Stimulated activated CD8-positive, alpha-beta memory T cell treated with anti-CD3 and anti-CD28 coated beads, Interleukin-2, amount 100 ng/mL, for 1 hour (primary cell): ENCODE results near the gene TRAPPC3L.

Experiments used
- DNase-seq, 2 donors: peaks; one replicate each; pipeline ENCODE4 v3.0.0-alpha.2; 2020; ENCODE audit warnings: low read depth in 2 of 2

Gene TRAPPC3L

DNA sequence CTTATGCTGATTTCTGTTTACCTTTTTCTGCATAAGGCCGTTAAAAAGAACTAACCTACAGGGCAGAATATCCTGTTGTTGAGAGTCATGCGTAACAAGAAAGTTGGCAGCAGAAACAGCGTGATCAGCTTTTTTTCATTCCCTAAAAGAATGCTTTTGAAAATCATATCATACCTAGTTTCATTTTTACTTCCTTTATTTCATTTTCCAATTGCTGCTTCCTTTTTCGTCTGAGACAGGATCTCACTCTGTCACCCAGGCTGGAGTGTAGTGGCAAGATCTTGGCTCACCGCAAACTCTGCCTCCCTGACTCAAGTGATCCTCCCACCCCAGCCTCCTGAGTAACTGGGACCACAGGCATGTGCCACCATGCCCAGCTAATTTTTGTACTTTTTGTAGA lies 80.2 kb downstream of the TRAPPC3L start:
- no peak for DNase-seq

DNA sequence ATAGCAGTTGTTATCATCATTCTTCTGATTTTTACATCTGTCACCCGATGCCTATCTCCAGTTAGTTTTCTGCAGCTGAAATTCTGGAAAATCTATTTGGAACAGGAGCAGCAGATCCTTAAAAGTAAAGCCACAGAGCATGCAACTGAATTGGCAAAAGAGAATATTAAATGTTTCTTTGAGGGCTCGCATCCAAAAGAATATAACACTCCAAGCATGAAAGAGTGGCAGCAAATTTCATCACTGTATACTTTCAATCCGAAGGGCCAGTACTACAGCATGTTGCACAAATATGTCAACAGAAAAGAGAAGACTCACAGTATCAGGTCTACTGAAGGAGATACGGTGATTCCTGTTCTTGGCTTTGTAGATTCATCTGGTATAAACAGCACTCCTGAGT lies 82.2 kb downstream of the TRAPPC3L start:
- no peak for DNase-seq

GRCh38 chr6:116461932-116462885 lies 83.3 kb downstream of the TRAPPC3L start:
- peak; percentile 4 to 13 for DNase-seq

DNA sequence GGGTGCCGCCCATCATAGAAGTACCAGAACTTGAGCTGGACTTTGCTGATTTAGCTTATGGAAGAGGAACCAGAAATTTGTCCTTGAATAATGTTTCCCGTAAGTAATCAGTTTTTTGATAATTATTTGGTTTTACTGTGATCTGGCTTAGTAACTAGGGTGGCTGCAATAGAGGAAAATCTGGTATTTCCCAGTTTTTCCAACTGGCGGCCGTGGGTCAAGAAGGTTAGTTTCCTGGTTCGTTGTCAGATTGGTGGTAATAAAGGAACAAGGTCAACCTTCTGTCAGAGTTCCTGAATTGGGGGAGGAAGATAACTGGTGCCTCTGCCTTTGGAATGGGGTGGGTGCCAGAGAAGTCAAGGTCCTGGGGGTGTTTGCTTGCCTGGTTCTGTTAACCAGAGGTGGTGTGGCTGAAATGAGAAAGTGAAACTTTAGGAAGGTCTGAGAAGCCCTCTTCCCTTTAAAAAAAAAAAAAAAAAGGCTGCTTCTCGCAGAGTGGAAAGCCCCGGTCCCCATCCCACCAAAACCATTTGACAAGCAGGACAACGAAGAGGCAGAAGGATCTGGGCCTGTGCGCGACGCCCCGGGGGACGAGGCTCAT lies 84.1 kb downstream of the TRAPPC3L start, which contains the start of gene CALHM6:
TSS of gene CALHM6 (plus strand) at position 45 of the 601 bp plus-strand sequence. CDS start at position 600, 555 bp downstream.
- no peak for DNase-seq

GRCh38 chr6:116459927-116460326 lies 85.6 kb downstream of the TRAPPC3L start:
- no peak for DNase-seq

DNA sequence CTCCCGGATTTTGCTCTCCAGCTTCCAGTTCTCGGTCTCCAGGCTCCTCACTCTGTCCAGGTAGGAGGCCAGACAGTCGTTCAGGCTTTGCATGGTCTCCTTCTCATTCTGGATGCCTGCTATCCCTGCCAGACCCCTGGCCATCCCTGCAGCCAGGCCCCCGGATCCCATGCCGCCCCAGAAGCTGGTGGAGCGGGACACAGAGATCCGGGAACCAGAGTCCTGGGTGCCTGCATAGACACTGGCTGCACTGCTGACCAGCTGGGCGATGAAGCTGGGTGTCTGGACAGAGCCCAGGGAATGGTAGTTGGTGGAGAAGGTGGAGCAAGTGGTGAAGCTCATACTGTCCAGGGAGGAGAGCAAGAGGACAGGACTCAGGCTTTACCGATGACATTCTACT lies 87.2 kb downstream of the TRAPPC3L start:
- no peak for DNase-seq

DNA sequence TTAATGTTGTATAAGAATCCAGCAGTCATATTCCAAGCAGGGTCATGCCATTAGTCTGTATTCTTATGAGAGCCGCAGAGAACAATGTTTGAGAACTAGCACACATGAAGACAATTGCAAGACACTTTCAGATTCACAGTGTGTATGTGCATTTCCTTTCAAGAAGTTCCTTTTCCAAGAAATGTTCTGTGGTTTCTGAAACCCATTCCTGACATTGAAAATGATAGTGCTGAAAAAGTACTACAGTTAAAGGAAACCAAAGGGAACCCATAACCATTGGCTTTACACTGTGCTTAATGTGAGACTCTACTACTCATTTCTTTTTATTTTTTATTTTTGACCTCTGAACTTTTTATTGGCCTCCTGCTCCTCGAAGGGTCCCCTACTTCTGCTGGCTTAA lies 88.6 kb downstream of the TRAPPC3L start:
- no peak for DNase-seq

- DNase-seq = no peak
Measured at GRCh38 chr6:116456106-116456505, 89.4 kb downstream of the TRAPPC3L start.

- no peak for DNase-seq
Measured at GRCh38 chr6:116452531-116452930, 93.0 kb downstream of the TRAPPC3L start.

GRCh38 chr6:116451916-116452315 lies 93.6 kb downstream of the TRAPPC3L start:
- DNase-seq = no peak

- no peak for DNase-seq
Measured at GRCh38 chr6:116450769-116451740, 94.4 kb downstream of the TRAPPC3L start.

GRCh38 chr6:116450185-116450710 lies 95.2 kb downstream of the TRAPPC3L start:
- no peak for DNase-seq

DNA sequence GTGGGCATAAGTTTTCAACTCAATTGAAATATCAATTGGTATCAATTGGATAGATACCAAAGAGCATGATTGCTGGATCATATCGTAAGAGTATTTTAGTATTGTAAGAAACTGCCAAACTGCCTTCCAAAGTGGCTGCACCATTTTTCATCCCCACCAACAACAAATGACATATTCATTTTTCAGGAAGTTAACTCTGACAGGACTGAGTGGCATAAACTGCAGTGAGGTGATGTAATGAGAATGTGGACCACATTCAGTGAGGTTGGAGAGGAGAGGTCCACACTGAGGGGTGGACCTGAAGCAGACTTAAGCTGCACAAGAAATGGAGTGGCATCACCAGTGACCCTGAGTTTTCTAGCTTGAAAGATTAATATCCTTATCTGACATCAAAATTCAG lies 95.9 kb downstream of the TRAPPC3L start:
- no peak for DNase-seq

DNA sequence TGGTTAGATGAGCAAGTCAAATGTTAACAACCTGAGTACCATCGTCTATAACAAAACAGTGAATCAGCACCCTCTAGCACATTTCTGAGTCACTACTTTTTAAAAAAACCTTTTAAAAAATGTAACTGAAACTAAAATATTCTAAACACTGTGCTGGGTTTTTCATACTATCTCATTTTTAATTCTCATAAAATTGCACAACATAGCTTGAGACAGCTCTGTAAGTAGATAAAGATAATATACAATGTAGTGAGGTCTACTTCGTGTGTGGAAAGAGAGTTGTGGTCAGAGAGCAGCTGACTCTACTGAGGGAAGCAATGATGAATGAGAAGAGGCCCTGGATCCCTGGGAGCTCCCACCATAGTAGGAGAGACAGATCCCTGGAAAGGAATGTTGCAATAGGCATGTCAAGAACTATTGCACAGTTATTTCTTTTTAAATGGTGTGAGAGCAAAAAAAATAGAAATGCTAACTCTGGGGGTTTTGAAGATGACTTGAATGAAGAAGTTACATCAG lies 97.9 kb downstream of the TRAPPC3L start:
- no peak for DNase-seq

- DNase-seq = no peak
Measured at GRCh38 chr6:116447052-116447451, 98.4 kb downstream of the TRAPPC3L start.

- no peak for DNase-seq
Measured at GRCh38 chr6:116446399-116446798, 99.1 kb downstream of the TRAPPC3L start.

DNA sequence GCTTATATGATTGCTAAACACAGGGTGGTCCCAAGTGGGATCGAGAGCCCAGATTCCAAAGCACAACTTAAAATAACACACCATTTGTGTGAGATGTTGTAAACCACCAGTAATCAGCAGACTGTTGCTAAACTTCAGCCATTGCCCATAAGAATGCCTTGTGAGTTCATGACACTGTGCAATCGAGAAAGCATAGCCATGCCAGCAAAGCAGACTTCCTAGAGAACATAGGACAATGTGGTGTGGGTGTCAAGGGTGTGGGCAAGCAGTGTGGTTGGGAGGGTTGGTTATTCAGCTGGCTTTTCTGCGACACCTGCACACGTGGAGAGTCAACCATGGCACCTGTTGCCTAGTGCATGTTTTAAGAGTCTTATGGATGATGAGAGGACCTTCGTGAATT lies 100.4 kb downstream of the TRAPPC3L start:
- no peak for DNase-seq
